HEK293T (cell line): ENCODE measurements around the gene EFNA3.

ENCODE experiments used
- CTCF ChIA-PET: fragments of 350-600 bp; formaldehyde crosslinking; extraction: SDS; loops from one replicate; lab custom pipeline; 2021; ENCODE audit warnings: antibody characterized with exemption, inconsistent platforms; lab: Yijun Ruan, JAX
- POLR2A ChIA-PET: fragments of 350-600 bp; formaldehyde crosslinking; extraction: SDS; loops from one replicate; lab custom pipeline; 2020; ENCODE audit warnings: antibody characterized with exemption, inconsistent platforms; lab: Yijun Ruan, JAX
- DNase-seq: peaks from one replicate; pipeline ENCODE4 v3.0.0; 2012; ENCODE audit warnings: mixed read lengths; ENCODE audit errors: extremely low spot score
- ARNT ChIP-seq: fragments of 450-650 bp; IDR thresholded peaks from 2 replicates; pipeline ENCODE4 v1.6.1; 2017; ENCODE audit warnings: mild to moderate bottlenecking
- BHLHE40 ChIP-seq: fragments of 450-650 bp; IDR thresholded peaks from 2 replicates; pipeline ENCODE4 v1.6.1; 2016; ENCODE audit warnings: mild to moderate bottlenecking, moderate library complexity, borderline replicate concordance
- CTBP1 ChIP-seq: fragments of 450-650 bp; IDR thresholded peaks from 2 replicates; pipeline ENCODE4 v1.6.1; 2016; ENCODE audit warnings: borderline replicate concordance
- ELF4 ChIP-seq: fragments of 450-650 bp; IDR thresholded peaks from 2 replicates; pipeline ENCODE4 v1.6.1; 2017; ENCODE audit warnings: antibody characterized with exemption
- FOXA1 ChIP-seq: fragments of 450-650 bp; IDR thresholded peaks from 2 replicates; pipeline ENCODE4 v1.6.1; 2016; ENCODE audit warnings: mild to moderate bottlenecking
- FOXK2 ChIP-seq: fragments of 450-650 bp; IDR thresholded peaks from 2 replicates; pipeline ENCODE4 v1.6.1; 2016; ENCODE audit warnings: mild to moderate bottlenecking
- FOXM1 ChIP-seq: fragments of 450-650 bp; IDR thresholded peaks from 2 replicates; pipeline ENCODE4 v1.6.1; 2017; ENCODE audit warnings: mild to moderate bottlenecking, borderline replicate concordance
- HDGF ChIP-seq: fragments of 450-650 bp; IDR thresholded peaks from 2 replicates; pipeline ENCODE4 v1.6.1; 2017; ENCODE audit warnings: antibody characterized with exemption, borderline replicate concordance
- L3MBTL2 ChIP-seq: fragments of 450-650 bp; conservative IDR thresholded peaks from 2 replicates; pipeline ENCODE4 v1.6.1; 2016; ENCODE audit warnings: mild to moderate bottlenecking
- LEF1 ChIP-seq: fragments of 450-650 bp; IDR thresholded peaks from 2 replicates; pipeline ENCODE4 v1.6.1; 2017; ENCODE audit warnings: mild to moderate bottlenecking, borderline replicate concordance
- NFRKB ChIP-seq: fragments of 450-650 bp; IDR thresholded peaks from 2 replicates; pipeline ENCODE4 v1.6.1; 2016; ENCODE audit warnings: mild to moderate bottlenecking, moderate library complexity
- PKNOX1 ChIP-seq: fragments of 450-650 bp; IDR thresholded peaks from 2 replicates; pipeline ENCODE4 v1.6.1; 2016
- SP1 ChIP-seq: fragments of 450-650 bp; IDR thresholded peaks from 2 replicates; pipeline ENCODE4 v1.6.1; 2017
- SUZ12 ChIP-seq: fragments of 450-650 bp; IDR thresholded peaks from 2 replicates; pipeline ENCODE4 v1.6.1; 2016; ENCODE audit warnings: mild to moderate bottlenecking
- TARDBP ChIP-seq: fragments of 450-650 bp; IDR thresholded peaks from 2 replicates; pipeline ENCODE4 v1.6.1; 2016
- ZNF384 ChIP-seq: fragments of 450-650 bp; IDR thresholded peaks from 2 replicates; pipeline ENCODE4 v1.6.1; 2016

The EFNA3 gene

GRCh38 chr1:155135415-155136028, 56.9 kb downstream of the EFNA3 start, which contains the start of gene SLC50A1:
Gene SLC50A1, plus strand, starts transcription at chr1:155135852. Its CDS starts 60 bp downstream, at chr1:155135912.
- no peak for TF ChIP-seq PKNOX1
- TF ChIP-seq L3MBTL2 = peak; percentile 73
- TF ChIP-seq HDGF = 0 out of 2 replicates have a peak, but pooled peaks have one; percentile 60
- POLR2A ChIA-PET = interaction anchor here (0.9 to 3.8 kb wide), 20 partner anchors 9 to 109 kb away, joined by 3 to 48 read pairs (median 4); partner anchors contain the start of genes EFNA1 and KRTCAP2
- CTCF ChIA-PET = interaction anchor here (0.8 to 1.8 kb wide), 2 partner anchors 32 to 44 kb away, joined by 3 to 6 read pairs (median 6); no protein-coding TSS in a partner anchor

DNA sequence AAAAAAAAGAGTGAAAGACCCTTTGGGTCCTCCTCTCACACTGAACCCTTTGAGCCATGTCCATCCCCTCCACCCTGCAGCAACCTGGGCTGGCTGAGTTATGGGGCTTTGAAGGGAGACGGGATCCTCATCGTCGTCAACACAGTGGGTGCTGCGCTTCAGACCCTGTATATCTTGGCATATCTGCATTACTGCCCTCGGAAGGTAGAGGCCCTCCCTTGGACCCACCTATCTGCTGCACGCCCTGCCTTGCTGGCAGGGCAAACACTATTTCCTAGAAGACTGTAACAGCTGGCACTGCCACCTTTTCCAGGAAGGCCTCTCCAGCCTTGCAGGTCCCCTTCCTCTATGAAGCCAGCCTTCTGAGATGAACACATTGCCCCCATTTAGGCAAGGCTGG, 58.1 kb downstream of the EFNA3 start:
- ChIA-PET CTCF (interaction anchor here (0.8 to 1.9 kb wide), 4 partner anchors 31 to 51 kb away, joined by 3 to 6 read pairs (median 3); partner anchors contain the start of gene KRTCAP2), POLR2A (interaction anchor here (0.7 to 3.8 kb wide), 8 partner anchors 10 to 107 kb away, joined by 3 to 48 read pairs (median 5); partner anchors contain the start of genes EFNA1 and KRTCAP2)
- TF ChIP-seq SUZ12 = no peak
- TF ChIP-seq LEF1 = no peak
- no peak for TF ChIP-seq TARDBP
- TF ChIP-seq L3MBTL2 = no peak
- no peak for TF ChIP-seq PKNOX1
- TF ChIP-seq ZNF384 = no peak
- no peak for TF ChIP-seq FOXM1
- no peak for TF ChIP-seq HDGF
- no peak for TF ChIP-seq FOXA1
- TF ChIP-seq ARNT = no peak
- TF ChIP-seq BHLHE40 = no peak
- TF ChIP-seq NFRKB = no peak
- no peak for TF ChIP-seq SP1
- no peak for TF ChIP-seq ELF4
- no peak for TF ChIP-seq CTBP1
- TF ChIP-seq FOXK2 = no peak
- DNase-seq = no peak

More at GRCh38 chr1:155135415-155136028, 56.9 kb downstream of the EFNA3 start, which contains the start of gene SLC50A1:
- peak; percentile 99 for DNase-seq
